Measurements from ENCODE around the gene ACO2. TPM values are rescaled to one million over a fixed set of nuclear protein-coding genes. Genes with fewer than 3 reads are reported as not detected.

The ACO2 gene
- total RNA-seq, 1 experiment from 2014 or later, result 71.5 TPM

- no peaks in the 10 kb centered on the region for H3K27me3 ChIP-seq (ENCODE audit: control insufficient read depth, insufficient read depth, low read length)
- H3K27ac ChIP-seq (ENCODE audit: low read length), result peak overlapping the region; percentile 91
- peaks cover 6% of the 10 kb centered on the region; the same call in 1 of the 2 replicates for H3K4me1 ChIP-seq (ENCODE audit: control insufficient read depth, insufficient read depth, low read length)
- in situ Hi-C loops (cut with HindIII; ENCODE audit: low pct_unique_long_range_greater_than_20kb, low sequenced_read_pairs), result no loop called here
- no peaks in the 10 kb centered on the region for H3K9me3 ChIP-seq (ENCODE audit: control insufficient read depth, insufficient read depth, low read depth, low read length)
- ATAC-seq, result no peak
- TF ChIP-seq TCF7L2 (IDR thresholded peaks at IDR 0.05; ENCODE audit: low read depth, low read length) (no peak), POLR2AphosphoS5 (IDR thresholded peaks at IDR 0.05; ENCODE audit: low read depth, low read length) (no peak), SIN3A (IDR thresholded peaks at IDR 0.05; ENCODE audit: borderline replicate concordance, insufficient read depth, low read depth, low read length) (no peak), REST (IDR thresholded peaks at IDR 0.05; ENCODE audit: insufficient read depth in 1 of 2, low read depth in 2 of 2, low read length in 1 of 2) (no peak), CTCF (IDR thresholded peaks at IDR 0.05) (no peak)
- CTCF ChIA-PET, result no interaction called here
- POLR2A ChIA-PET, result interaction anchor here (0.6 to 1.5 kb wide), 4 partner anchors 19 to 485 kb away, joined by 3 to 14 read pairs (median 5); partner anchors contain the start of genes ACO2, PHF5A and TEF
- intact Hi-C loops (cut with micrococcal nuclease; ENCODE audit: unreplicated experiment), result no loop called here
- peaks cover 5% of the 10 kb centered on the region for H3K36me3 ChIP-seq (ENCODE audit: control insufficient read depth, insufficient read depth, low read length)
- no peak for DNase-seq (ENCODE audit: low read depth, low spot score)
- peak overlapping the region; percentile 81 to 96 for H3K4me3 ChIP-seq (ENCODE audit: low read depth in 2 of 2, low read length in 2 of 2)
- BruUV-seq (replicated peaks), result no TSS peak
Observed at GRCh38 chr22:41446057-41446501, 22.8 kb upstream of the ACO2 start.

- in situ Hi-C loops (cut with HindIII; ENCODE audit: low pct_unique_long_range_greater_than_20kb, low sequenced_read_pairs), result no loop called here
- no peaks in the 10 kb centered on the region for H3K9me3 ChIP-seq (ENCODE audit: control insufficient read depth, insufficient read depth, low read depth, low read length)
Observed at GRCh38 chr22:41446639-41447434, 22.1 kb upstream of the ACO2 start, which contains the start of gene TOB2. TOB2 (minus strand) TSS chr22:41446801; CDS start chr22:41437345, 9,456 bp downstream.

More at GRCh38 chr22:41446639-41447434, 22.1 kb upstream of the ACO2 start, which contains the start of gene TOB2:
- ATAC-seq (peak; percentile 62), DNase-seq (ENCODE audit: low read depth, low spot score) (peak; percentile 63)
- Histone ChIP-seq H3K4me3 (ENCODE audit: low read depth in 2 of 2, low read length in 2 of 2) (peak within 1 kb of the TSS; percentile 81 to 96), H3K27me3 (ENCODE audit: control insufficient read depth, insufficient read depth, low read length) (no peaks in the 10 kb centered on the region), H3K36me3 (ENCODE audit: control insufficient read depth, insufficient read depth, low read length) (peaks cover 5% of the 10 kb centered on the region), H3K27ac (ENCODE audit: low read length) (peak within 1 kb of the TSS; percentile 95), H3K4me1 (ENCODE audit: control insufficient read depth, insufficient read depth, low read length) (peaks cover 6% of the 10 kb centered on the region; the same call in 1 of the 2 replicates)
- ChIA-PET POLR2A (interaction anchor here (0.6 to 1.5 kb wide), 3 partner anchors 18 to 65 kb away, joined by 4 to 14 read pairs (median 6); partner anchors contain the start of genes ACO2, PHF5A and TEF), CTCF (no interaction called here)
- TF ChIP-seq CTCF (IDR thresholded peaks at IDR 0.05) (no peak), POLR2AphosphoS5 (IDR thresholded peaks at IDR 0.05; ENCODE audit: low read depth, low read length) (peak; percentile 99), TCF7L2 (IDR thresholded peaks at IDR 0.05; ENCODE audit: low read depth, low read length) (peak; percentile 22; the same call in 1 of the 2 replicates), REST (IDR thresholded peaks at IDR 0.05; ENCODE audit: insufficient read depth in 1 of 2, low read depth in 2 of 2, low read length in 1 of 2) (peak; percentile 26 to 52; a peak in 1 of 4 replicates), SIN3A (IDR thresholded peaks at IDR 0.05; ENCODE audit: borderline replicate concordance, insufficient read depth, low read depth, low read length) (peak; percentile 98)
- BruUV-seq (replicated peaks), result TSS peak; percentile 78
- intact Hi-C loops (cut with micrococcal nuclease; ENCODE audit: unreplicated experiment), result no loop called here
